GM18951 (cell line): ENCODE data around the gene UNC45A.
A peak's percentile ranks its signal among the peaks of the same experiment; 100 is the strongest.
"Not testable (repeated sequence)": the region's sequence is repeated elsewhere in the genome, so short reads cannot be mapped to it uniquely, and the experiment has no call there.

Experiments
- POLR2A ChIP-seq: IDR thresholded peaks from 4 replicates; pipeline ENCODE4 v1.6.1; 2011; ENCODE audit warnings: mild to moderate bottlenecking; ENCODE audit not compliant: insufficient read length, insufficient read depth; ENCODE audit errors: extremely low read depth
- in situ Hi-C: fragments of 300-500 bp; cut with MboI; formaldehyde crosslinking; loops from one replicate; pipeline ENCODE4 v1.12.0; 2022; ENCODE audit warnings: low sequenced_read_pairs, mixed read lengths, inconsistent platforms; ENCODE audit not compliant: unreplicated experiment

Gene UNC45A

GRCh38 chr15:90915808-90916440, 19.2 kb upstream of the UNC45A start:
- in situ Hi-C loops, result no loop called here
- no peak for TF ChIP-seq POLR2A

- in situ Hi-C loops, result no loop called here
- TF ChIP-seq POLR2A, result no peak
These were observed 18.6 kb upstream of the UNC45A start for GRCh38 chr15:90916461-90916860.

GRCh38 chr15:90917569-90917968, 17.5 kb upstream of the UNC45A start:
- in situ Hi-C loops, result no loop called here
- TF ChIP-seq POLR2A, result no peak

DNA sequence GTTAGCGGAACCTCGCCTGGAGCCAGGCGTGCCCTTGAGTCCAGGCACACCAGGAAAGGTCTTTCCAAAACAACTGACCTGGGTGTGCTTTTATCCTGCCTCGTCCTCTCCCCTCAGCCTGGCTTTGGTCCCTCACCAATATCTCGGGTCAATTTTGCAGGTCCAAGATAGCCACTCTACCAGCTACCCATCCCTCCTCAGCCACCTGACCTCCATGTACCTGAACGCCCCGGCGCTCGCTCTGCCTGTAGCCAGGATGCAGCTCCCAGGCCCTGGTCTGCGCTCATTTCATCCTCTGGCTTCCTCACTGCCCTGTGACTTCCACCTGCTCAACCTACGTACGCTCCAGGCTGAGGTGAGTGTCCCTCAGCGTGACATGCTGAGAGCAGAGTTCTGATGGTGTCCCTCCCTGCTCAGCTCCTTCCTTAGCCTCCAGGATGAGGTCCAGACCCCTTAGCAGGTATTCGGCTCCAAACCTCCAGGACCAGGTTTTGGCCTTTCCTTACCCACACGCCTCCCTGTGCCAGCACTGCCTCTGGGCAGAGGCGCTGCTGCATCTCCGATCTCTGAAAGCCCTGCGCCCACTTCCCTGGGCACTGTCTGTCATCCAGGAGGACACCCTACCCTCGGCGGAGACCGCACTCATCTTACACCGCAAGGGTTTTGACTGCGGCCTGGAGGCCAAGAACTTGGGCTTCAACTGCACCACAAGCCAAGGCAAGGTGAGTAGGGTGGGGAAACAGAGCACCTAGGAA, 16.9 kb upstream of the UNC45A start:
- in situ Hi-C loops, result no loop called here
- no peak for TF ChIP-seq POLR2A

DNA sequence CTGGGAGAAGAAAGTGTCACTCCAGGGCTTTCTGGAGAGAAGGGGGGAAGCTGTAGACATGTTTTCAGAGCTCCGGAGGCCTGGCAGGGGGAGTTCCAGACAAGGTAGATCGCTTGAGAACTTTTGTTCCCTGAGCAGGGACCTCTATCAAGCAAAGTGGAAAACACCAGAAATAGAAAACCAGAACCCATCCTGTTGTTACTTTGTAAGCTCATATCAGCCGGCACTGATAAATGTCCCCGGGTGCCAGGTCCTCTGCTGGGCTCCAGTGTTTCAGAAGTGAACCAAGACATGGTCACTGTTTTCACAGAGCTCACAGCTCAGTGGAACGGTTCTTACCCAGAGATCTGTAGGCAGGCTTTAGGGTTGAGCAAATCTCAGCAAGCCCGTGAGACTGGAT, 16.2 kb upstream of the UNC45A start:
- no peak for TF ChIP-seq POLR2A
- in situ Hi-C loops, result no loop called here

GRCh38 chr15:90921887-90922286, 13.2 kb upstream of the UNC45A start:
- no peak for TF ChIP-seq POLR2A
- in situ Hi-C loops, result no loop called here

DNA sequence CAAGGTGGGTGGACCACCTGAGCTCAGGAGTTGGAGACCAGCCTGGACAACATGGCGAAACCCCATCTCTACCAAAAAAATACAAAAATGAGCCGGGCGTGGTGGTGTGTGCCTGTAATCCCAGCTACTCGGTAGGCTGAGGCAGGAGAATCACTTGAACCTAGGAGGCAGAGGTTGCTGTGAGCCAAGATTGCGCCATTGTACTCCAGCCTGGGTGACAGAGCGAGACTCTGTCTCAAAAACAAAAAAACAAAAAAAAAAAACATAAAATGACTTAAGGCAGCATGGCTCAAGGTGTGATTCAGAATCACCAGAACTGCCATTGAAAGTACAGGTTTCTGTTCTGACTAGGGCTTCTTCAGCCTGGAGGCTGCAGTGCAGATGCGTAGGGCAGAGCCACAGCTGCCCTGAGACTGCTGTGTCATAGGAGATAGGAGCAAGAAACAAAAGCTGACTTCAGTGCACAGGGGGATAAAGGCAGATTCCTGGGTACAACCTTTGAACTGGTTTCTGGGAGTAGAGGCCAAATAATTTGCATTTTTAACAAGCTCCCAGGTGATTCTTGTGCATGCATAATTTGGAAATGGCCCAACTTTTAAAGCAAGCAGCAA, 12.3 kb upstream of the UNC45A start:
- in situ Hi-C loops, result not testable (repeated sequence)

DNA sequence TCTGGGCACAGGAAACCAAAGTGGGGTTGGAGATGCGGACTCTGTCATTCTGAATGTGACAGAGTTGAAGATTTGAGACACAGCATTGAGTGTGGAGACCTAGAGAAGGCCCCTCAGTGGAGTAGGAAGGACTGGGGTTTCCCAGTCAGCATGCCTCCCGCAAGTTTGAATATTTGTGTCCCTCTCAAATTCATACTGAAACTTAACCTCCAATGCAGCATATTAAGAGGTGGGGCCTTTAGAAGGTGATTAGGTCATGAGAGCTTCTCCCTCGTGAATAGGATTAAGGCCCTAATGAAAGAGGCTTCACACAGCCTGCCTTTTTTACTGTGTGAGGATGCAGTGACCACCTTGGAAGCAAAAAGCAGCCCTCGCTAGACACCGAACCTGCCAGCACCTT, 10.7 kb upstream of the UNC45A start:
- in situ Hi-C loops, result no loop called here

GRCh38 chr15:90926766-90927165, 8.3 kb upstream of the UNC45A start:
- in situ Hi-C loops, result not testable (repeated sequence)

More for the DNA sequence above, 10.7 kb upstream of the UNC45A start:
- TF ChIP-seq POLR2A, result no peak

DNA sequence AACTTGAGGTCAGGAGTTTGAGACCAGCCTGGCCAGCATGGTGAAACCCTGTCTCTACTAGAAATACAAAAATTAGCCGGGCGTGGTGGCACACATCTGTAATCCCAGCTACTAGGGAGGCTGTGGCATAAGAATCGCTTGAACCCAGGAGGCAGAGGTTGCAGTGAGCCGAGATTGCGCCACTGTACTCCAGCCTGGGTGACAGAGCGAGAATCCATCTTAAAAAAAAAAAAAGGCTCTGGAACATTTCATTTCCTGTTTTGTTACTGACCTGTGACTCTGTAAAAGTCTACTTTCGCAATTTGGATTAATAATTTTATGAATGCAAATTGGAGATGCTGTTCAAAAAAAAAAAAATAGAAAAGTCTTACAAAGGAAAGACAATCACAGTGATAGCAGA, 7.0 kb upstream of the UNC45A start:
- in situ Hi-C loops, result not testable (repeated sequence)

- no peak for TF ChIP-seq POLR2A
- in situ Hi-C loops, result no loop called here
These were observed 5.7 kb upstream of the UNC45A start for GRCh38 chr15:90929246-90930019.

- in situ Hi-C loops, result no loop called here
- no peak for TF ChIP-seq POLR2A
These were observed 4.1 kb upstream of the UNC45A start for GRCh38 chr15:90930861-90931574.

GRCh38 chr15:90931575-90931827, 3.6 kb upstream of the UNC45A start:
- in situ Hi-C loops, result no loop called here
- no peak for TF ChIP-seq POLR2A

DNA sequence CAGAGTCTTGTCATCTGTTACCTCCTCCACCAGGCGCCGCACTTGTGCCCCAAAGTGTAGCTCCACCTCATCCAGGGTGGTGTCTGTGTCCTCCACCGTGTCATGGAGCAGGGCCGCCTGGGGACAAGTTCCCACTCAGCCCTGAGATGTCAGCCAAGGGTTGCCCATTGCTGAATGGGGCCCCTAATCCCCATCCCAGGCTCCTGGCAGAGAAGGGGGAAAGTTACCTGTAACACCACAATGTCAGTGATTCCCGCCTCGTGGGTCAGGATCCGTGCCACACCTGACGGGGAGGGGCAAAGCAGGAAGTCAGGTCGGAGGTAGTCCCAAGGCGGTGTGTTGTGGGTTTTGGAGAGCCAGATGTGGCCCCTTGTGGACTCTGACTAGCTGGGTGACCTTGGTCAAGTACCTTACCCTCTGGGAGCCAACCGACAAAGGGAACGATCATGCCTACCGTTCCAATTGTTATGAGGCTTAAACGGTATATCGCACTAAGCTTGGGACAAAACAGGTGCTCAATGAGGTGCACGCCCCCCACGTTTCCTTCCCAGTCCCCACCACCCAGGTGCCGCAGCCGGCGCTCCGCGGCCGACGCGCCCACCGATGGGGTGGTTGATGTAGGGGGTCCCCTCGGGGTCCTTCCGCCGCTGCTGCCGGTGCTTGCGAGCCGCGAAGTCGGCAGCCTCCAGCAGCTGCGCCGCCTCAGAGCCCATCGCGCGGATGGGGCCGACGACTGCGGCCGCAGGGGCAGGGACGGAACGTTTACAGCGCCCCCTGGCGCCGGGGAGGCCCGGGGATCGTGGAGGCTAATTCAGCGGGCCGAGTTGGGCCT, 3.0 kb upstream of the UNC45A start, which contains the start of gene HDDC3:
Gene HDDC3, minus strand, starts transcription at position 722 of the 832 bp plus-strand sequence. Its CDS starts 9 bp downstream, at position 713.
- TF ChIP-seq POLR2A, result peak; percentile 86

More for the DNA sequence above, 3.0 kb upstream of the UNC45A start, which contains the start of gene HDDC3:
- in situ Hi-C loops, result no loop called here
